ENCODE results near the gene EPHX1.

Gene EPHX1

DNA sequence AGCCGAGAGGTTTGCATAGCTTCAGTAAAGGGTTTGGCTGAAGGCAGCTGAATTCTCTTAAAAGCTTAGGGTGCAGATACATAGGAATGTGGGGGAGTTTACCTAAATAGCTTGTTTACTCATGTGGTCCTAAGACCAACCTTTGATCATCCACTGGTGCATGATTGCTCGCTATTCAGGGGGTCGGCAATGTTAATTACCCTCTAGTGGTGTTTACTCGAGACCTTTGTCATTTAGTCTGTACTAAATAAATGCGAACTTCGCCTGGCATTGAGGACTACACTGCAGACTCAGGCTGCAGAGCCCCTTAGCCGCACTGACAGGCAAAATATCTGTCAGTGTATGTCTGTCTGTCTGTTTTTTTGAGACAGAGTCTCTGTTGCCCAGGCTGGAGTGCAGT is 40.4 kb downstream of the EPHX1 start:
- no peak for TF ChIP-seq MYC (IDR thresholded peaks at IDR 0.05; ENCODE audit: low read depth, low read length)
- TF ChIP-seq, protein P1, sequence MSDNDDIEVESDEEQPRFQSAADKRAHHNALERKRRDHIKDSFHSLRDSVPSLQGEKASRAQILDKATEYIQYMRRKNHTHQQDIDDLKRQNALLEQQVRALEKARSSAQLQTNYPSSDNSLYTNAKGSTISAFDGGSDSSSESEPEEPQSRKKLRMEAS (IDR thresholded peaks at IDR 0.05; ENCODE audit: low read depth, low read length) = no peak
- TF ChIP-seq POLR2A (IDR thresholded peaks at IDR 0.05; ENCODE audit: extremely low read depth, insufficient read length) = no peak
- TF ChIP-seq, protein P2, sequence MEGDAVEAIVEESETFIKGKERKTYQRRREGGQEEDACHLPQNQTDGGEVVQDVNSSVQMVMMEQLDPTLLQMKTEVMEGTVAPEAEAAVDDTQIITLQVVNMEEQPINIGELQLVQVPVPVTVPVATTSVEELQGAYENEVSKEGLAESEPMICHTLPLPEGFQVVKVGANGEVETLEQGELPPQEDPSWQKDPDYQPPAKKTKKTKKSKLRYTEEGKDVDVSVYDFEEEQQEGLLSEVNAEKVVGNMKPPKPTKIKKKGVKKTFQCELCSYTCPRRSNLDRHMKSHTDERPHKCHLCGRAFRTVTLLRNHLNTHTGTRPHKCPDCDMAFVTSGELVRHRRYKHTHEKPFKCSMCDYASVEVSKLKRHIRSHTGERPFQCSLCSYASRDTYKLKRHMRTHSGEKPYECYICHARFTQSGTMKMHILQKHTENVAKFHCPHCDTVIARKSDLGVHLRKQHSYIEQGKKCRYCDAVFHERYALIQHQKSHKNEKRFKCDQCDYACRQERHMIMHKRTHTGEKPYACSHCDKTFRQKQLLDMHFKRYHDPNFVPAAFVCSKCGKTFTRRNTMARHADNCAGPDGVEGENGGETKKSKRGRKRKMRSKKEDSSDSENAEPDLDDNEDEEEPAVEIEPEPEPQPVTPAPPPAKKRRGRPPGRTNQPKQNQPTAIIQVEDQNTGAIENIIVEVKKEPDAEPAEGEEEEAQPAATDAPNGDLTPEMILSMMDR (IDR thresholded peaks at IDR 0.05; ENCODE audit: low read depth, low read length) = no peak
- no peak for DNase-seq (ENCODE audit: low read depth)
- no peak overlapping the region for H3K4me3 ChIP-seq (ENCODE audit: low read depth, low read length)

DNA sequence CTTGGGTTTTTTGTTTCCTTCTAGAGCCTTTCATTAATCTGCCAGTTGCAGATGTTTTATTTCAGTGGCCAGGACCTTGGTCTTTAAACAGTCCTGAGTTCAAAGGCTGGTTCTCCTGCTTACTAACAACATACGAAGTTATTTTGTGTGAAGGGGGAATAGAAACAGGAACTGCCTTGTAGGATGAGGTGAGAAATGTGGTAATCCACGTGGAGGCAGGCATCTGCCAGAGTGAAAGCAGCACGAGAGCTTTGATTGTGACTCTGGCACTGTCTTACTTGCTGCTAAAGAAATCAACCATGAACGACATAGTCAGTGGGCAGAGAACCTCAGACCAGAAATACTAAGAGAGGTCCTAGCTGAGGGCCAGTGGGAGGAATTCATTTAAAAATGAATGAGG is 41.9 kb downstream of the EPHX1 start:
- peak; percentile 69 for DNase-seq (ENCODE audit: low read depth)
- H3K4me3 ChIP-seq (ENCODE audit: low read depth, low read length) = no peak overlapping the region
- TF ChIP-seq, protein P2 (IDR thresholded peaks at IDR 0.05; ENCODE audit: low read depth, low read length) = no peak
- no peak for TF ChIP-seq POLR2A (IDR thresholded peaks at IDR 0.05; ENCODE audit: extremely low read depth, insufficient read length)
- peak; percentile 64 for TF ChIP-seq MYC (IDR thresholded peaks at IDR 0.05; ENCODE audit: low read depth, low read length)
- TF ChIP-seq, protein P1 (IDR thresholded peaks at IDR 0.05; ENCODE audit: low read depth, low read length) = peak; percentile 81

DNA sequence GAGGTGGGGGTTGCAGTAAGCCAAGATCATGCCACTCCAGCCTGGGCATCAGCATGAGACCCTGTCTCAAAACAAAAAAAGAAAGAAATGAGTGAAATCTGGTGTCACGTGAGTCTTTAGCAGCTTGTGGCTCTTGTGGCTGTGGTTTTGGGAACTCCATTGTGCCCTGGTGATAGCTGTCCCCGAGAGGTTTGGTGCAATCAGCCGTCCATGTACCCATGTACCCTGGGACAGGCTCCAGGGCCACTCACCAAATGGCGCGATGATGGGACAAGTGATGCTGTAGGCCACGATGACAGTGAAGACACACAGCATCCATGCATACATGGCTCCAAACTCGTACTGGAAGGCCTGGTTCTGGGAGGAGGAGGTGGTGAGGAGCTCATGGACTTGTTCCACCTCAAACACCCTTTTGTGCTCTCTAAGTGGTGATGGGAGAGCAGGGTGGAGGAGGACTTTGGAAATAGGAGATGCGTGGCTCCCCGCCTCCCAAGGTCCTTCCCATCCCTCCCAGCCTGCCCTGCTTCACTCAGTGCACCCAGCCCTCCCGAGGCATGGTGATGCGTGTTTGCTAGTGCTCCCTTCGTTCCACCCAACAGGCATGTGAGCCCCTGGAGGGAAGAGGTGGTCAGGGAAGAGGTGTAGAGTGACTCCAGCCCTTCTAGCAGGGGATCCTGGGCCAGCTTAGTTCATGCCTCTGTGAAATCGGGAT is 42.6 kb downstream of the EPHX1 start:
- H3K4me3 ChIP-seq (ENCODE audit: low read depth, low read length) = no peak overlapping the region
- no peak for TF ChIP-seq POLR2A (IDR thresholded peaks at IDR 0.05; ENCODE audit: extremely low read depth, insufficient read length)
- TF ChIP-seq MYC (IDR thresholded peaks at IDR 0.05; ENCODE audit: low read depth, low read length) = no peak
- TF ChIP-seq, protein P2 (IDR thresholded peaks at IDR 0.05; ENCODE audit: low read depth, low read length) = no peak
- TF ChIP-seq, protein P1 (IDR thresholded peaks at IDR 0.05; ENCODE audit: low read depth, low read length) = no peak
- DNase-seq (ENCODE audit: low read depth) = no peak

DNA sequence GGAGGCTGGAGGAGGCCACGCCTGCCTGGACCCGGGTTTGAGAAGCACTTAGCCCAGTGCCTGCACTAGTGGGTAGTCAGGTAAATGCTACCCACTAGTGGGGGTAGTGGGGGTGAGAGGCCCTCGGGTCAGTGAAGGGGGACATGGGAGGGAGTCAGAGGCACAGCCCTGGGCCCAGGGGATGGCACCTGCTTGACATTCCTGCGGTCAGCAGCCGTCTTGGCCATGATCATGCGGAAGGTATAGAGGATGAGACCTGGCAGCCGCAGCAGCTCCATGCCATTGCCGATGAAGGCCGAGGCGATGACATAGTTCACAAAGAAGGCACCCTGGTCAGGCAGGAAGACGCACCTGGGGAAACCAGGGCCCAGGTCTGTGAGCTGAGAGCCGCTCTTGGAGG is 43.5 kb downstream of the EPHX1 start:
- no peak for DNase-seq (ENCODE audit: low read depth)
- H3K4me3 ChIP-seq (ENCODE audit: low read depth, low read length) = no peak overlapping the region
- no peak for TF ChIP-seq POLR2A (IDR thresholded peaks at IDR 0.05; ENCODE audit: extremely low read depth, insufficient read length)
- TF ChIP-seq, protein P1 (IDR thresholded peaks at IDR 0.05; ENCODE audit: low read depth, low read length) = no peak
- TF ChIP-seq MYC (IDR thresholded peaks at IDR 0.05; ENCODE audit: low read depth, low read length) = no peak
- TF ChIP-seq, protein P2 (IDR thresholded peaks at IDR 0.05; ENCODE audit: low read depth, low read length) = no peak

DNA sequence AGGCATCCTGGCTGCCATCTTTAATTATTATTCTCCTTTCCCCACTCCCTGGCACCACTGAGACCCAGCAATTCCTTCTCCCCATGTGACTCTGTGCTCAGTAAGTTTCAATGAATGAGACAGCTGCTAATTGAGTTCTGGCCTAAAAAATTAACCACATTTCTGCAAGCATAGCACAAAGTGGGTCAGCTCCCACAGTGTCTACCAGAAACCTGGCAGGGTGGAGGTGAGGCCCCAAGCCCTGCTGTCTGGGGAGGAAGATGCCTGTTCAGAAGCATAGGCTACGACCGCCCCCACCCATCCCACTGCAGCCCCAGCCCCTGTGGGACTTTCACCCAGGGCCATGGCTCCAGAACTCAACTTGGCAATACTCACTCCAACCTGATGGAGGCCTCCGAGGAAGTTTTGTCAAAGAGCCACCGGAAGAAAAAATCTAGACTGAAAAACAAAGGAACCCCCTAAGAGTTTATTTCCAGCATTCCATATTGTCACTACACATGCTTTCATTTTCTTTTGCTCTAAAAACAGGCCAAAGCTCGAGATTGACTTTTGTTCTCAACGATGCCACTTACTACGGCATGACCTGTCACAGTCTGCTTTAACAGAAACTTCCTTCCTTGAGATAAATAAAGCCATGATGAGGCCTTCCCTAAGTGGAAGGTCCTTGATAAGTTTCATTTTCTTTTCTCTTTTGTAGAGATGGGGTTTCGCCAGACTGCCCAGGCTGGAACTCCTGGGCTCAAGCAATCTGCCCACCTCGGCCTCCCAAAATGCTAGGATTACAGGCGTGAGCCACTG is 45.8 kb downstream of the EPHX1 start:
- no peak for DNase-seq (ENCODE audit: low read depth)
- no peak overlapping the region for H3K4me3 ChIP-seq (ENCODE audit: low read depth, low read length)
- TF ChIP-seq, protein P1 (IDR thresholded peaks at IDR 0.05; ENCODE audit: low read depth, low read length) = no peak
- no peak for TF ChIP-seq MYC (IDR thresholded peaks at IDR 0.05; ENCODE audit: low read depth, low read length)
- TF ChIP-seq POLR2A (IDR thresholded peaks at IDR 0.05; ENCODE audit: extremely low read depth, insufficient read length) = no peak

DNA sequence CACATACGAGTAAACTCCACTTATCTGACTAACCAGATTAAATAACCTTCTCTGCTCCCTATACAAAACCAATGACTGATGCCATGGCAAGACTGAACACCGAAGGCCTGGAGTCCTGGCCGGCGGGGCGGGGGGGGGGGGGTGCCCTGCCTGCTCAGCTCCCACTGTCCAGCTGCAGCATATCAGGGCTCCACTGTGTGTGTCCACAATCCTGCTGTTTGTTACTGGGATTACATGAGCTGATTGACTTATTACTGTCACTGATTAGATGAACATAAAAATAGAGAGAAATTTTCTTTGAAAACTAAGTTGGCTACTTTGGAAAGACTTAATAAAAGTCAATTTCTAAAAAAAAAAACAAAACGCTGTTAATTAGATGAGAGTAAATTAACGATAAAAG is 47.3 kb downstream of the EPHX1 start:
- TF ChIP-seq MYC (IDR thresholded peaks at IDR 0.05; ENCODE audit: low read depth, low read length) = no peak
- TF ChIP-seq, protein P2 (IDR thresholded peaks at IDR 0.05; ENCODE audit: low read depth, low read length) = no peak
- TF ChIP-seq, protein P1 (IDR thresholded peaks at IDR 0.05; ENCODE audit: low read depth, low read length) = no peak
- TF ChIP-seq POLR2A (IDR thresholded peaks at IDR 0.05; ENCODE audit: extremely low read depth, insufficient read length) = no peak
- no peak for DNase-seq (ENCODE audit: low read depth)
- H3K4me3 ChIP-seq (ENCODE audit: low read depth, low read length) = no peak overlapping the region

Data from NB4 (cell line).